ENCODE data around the gene MLLT3. TPM values are rescaled to one million over a fixed set of nuclear protein-coding genes. Genes with fewer than 3 reads are reported as not detected.
A peak's percentile ranks its signal among the peaks of the same experiment; 100 is the strongest.

MLLT3 gene
- total RNA-seq, 1 donor from 2014 or later: 15.8 TPM

DNA sequence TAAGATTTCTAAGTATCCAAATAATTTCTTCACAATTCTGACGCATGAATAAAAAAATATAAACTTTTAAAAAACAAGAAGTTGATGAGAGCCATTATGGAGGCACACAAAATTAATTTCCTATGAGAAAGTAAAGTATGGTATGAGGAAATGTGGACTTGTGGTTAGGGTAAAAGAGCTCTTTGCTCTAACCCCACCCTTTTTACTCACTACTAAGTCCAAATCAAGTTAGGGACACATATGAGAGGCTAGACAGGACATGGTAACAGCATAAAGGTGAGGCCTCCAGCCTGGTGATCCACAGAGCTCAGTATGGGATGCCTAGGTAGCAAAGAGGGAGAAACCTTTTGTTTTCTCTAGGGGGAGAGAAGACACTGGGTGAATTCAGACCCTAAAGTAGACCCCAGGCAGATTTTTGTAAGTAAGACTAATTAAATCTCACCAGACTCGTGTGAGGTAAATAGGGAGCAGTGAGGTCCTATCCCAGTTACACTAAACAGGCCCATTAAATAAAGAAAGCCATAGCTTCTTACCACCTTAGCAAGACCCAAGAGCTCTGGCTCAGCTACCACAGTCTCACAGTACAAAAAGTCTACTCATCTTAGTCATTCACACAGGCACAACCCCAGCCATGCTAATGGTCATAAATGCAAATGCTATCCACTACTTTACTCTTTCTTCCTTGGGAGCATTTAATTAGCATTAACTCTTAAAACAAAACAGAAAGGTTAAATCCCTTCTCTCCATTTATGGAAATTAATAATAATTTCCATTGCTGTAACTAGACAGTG, 42.6 kb downstream of the MLLT3 start:
- no peaks in the 10 kb centered on the region for H3K36me3 ChIP-seq (ENCODE audit: control insufficient read depth, insufficient read depth, low read length)
- no peaks in the 10 kb centered on the region for H3K27me3 ChIP-seq (ENCODE audit: control insufficient read depth, insufficient read depth, low read length)
- TF ChIP-seq, protein P1, sequence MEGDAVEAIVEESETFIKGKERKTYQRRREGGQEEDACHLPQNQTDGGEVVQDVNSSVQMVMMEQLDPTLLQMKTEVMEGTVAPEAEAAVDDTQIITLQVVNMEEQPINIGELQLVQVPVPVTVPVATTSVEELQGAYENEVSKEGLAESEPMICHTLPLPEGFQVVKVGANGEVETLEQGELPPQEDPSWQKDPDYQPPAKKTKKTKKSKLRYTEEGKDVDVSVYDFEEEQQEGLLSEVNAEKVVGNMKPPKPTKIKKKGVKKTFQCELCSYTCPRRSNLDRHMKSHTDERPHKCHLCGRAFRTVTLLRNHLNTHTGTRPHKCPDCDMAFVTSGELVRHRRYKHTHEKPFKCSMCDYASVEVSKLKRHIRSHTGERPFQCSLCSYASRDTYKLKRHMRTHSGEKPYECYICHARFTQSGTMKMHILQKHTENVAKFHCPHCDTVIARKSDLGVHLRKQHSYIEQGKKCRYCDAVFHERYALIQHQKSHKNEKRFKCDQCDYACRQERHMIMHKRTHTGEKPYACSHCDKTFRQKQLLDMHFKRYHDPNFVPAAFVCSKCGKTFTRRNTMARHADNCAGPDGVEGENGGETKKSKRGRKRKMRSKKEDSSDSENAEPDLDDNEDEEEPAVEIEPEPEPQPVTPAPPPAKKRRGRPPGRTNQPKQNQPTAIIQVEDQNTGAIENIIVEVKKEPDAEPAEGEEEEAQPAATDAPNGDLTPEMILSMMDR (IDR thresholded peaks at IDR 0.05; ENCODE audit: insufficient read depth, low read length, severe bottlenecking): no peak
- FAIRE-seq (no peak), DNase-seq (ENCODE audit: low read depth) (peak; percentile 69)
- no peak overlapping the region for H3K4me3 ChIP-seq (ENCODE audit: low read depth, low read length)

DNA sequence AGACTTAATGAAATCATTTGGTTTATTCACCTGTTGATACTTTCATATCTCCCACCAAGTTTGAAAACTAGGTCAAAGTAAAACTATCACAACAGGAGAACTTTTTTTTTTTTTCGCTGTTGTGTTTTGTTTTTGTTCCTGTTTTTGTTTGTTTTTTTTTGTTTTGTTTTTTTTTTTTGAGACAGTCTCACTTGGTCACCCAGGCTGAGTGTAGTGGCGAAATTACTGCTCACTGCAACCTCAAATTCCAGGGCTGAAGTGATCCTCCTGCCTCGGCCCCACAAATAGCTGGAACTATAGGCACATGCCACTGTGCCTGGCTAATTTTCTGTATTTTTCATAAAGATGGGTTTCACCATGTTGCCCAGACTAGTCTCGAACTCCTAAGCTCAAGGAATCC, 49.3 kb downstream of the MLLT3 start:
- no peak for FAIRE-seq
- H3K4me3 ChIP-seq (ENCODE audit: low read depth, low read length): no peak overlapping the region
- no peaks in the 10 kb centered on the region for H3K36me3 ChIP-seq (ENCODE audit: control insufficient read depth, insufficient read depth, low read length)
- TF ChIP-seq, protein P1 (IDR thresholded peaks at IDR 0.05; ENCODE audit: insufficient read depth, low read length, severe bottlenecking): no peak
- no peak for DNase-seq (ENCODE audit: low read depth)
- H3K27me3 ChIP-seq (ENCODE audit: control insufficient read depth, insufficient read depth, low read length): no peaks in the 10 kb centered on the region

DNA sequence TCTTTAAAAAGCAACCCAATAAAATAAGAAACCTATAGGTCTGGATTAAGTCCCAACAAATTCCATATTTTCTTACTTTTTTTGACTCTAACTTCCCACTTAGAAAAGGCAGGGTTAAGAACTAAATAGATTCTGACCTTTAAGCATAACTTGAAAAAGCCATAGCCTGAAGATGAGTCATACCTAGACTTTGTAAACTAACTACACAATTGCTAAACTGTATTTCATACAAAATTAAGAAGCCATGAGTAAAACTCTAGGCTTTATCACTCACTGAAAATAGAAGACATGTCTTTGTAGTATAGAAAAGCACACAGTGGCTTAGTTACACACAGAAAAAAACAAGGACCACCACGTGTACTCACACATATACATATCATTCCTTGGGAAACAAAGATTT, 51.5 kb downstream of the MLLT3 start:
- no peak overlapping the region for H3K4me3 ChIP-seq (ENCODE audit: low read depth, low read length)
- H3K36me3 ChIP-seq (ENCODE audit: control insufficient read depth, insufficient read depth, low read length): no peaks in the 10 kb centered on the region
- no peaks in the 10 kb centered on the region for H3K27me3 ChIP-seq (ENCODE audit: control insufficient read depth, insufficient read depth, low read length)
- DNase-seq (ENCODE audit: low read depth) (peak; percentile 76), FAIRE-seq (no peak)
- TF ChIP-seq, protein P1 (IDR thresholded peaks at IDR 0.05; ENCODE audit: insufficient read depth, low read length, severe bottlenecking): no peak

DNA sequence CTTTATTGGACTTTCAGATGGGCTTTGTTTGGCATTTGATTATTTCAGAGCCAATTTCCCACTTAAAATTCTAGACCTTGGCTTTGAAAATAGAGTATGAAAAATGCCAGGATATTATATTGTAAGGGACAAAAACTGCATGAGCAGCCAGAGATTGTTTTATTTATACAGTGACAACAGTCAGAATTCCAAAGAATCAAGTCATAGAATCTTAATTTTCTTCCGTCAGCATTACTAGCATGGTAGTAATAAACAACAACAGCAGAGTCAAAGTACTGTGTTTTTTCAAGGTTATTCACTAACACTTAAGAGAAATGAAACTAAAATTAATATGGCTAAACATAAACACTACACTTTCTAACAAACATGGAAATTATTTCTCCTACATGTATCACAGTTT, 52.2 kb downstream of the MLLT3 start:
- FAIRE-seq: no peak
- Histone ChIP-seq H3K27me3 (ENCODE audit: control insufficient read depth, insufficient read depth, low read length) (no peaks in the 10 kb centered on the region), H3K36me3 (ENCODE audit: control insufficient read depth, insufficient read depth, low read length) (no peaks in the 10 kb centered on the region), H3K4me3 (ENCODE audit: low read depth, low read length) (no peak overlapping the region)
- TF ChIP-seq, protein P1 (IDR thresholded peaks at IDR 0.05; ENCODE audit: insufficient read depth, low read length, severe bottlenecking): no peak
- peak; percentile 40 for DNase-seq (ENCODE audit: low read depth)

DNA sequence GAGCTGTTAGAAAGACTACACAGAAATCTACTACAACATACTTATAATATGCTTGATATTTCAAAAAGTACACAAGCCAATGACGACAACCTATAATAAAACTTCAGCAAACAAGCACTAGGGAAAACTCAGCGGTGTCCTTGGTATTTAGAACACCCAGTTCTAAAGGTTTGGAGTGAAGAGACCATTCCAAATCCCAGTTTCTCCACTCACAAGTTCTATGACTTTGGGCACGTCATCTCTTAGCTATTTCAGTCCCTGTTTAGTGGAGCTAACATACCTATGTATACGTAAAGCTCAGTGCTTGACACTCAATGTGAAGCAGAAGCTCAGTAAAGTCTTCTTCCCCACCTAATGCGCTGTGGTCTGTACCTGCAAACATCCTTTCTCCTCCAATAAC, 52.8 kb downstream of the MLLT3 start:
- FAIRE-seq (no peak), DNase-seq (ENCODE audit: low read depth) (no peak)
- no peaks in the 10 kb centered on the region for H3K36me3 ChIP-seq (ENCODE audit: control insufficient read depth, insufficient read depth, low read length)
- H3K27me3 ChIP-seq (ENCODE audit: control insufficient read depth, insufficient read depth, low read length): no peaks in the 10 kb centered on the region
- TF ChIP-seq, protein P1 (IDR thresholded peaks at IDR 0.05; ENCODE audit: insufficient read depth, low read length, severe bottlenecking): no peak
- no peak overlapping the region for H3K4me3 ChIP-seq (ENCODE audit: low read depth, low read length)

DNA sequence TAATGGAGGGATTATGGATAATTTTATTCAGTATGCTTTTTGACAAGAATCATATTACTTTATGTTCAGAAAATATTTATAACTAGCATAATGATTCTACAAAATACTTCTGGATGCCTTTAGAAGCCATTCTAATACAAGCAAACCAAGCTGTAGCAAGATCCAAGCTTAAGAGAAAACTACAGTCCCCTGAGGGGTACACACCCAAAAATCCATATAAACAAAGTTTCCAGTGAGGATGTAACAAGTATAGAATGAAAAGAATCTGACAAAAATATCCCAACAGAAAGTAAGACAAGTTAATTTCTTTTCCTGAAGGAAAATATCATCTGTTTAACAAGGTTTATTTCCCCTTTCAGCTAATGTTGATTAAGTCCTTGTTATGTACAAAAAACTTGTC, 53.9 kb downstream of the MLLT3 start:
- Histone ChIP-seq H3K36me3 (ENCODE audit: control insufficient read depth, insufficient read depth, low read length) (no peaks in the 10 kb centered on the region), H3K4me3 (ENCODE audit: low read depth, low read length) (no peak overlapping the region), H3K27me3 (ENCODE audit: control insufficient read depth, insufficient read depth, low read length) (no peaks in the 10 kb centered on the region)
- DNase-seq (ENCODE audit: low read depth) (no peak), FAIRE-seq (no peak)
- TF ChIP-seq, protein P1 (IDR thresholded peaks at IDR 0.05; ENCODE audit: insufficient read depth, low read length, severe bottlenecking): no peak

Measured in bronchial epithelial cell (primary cell).